RPMI8226 (cell line): Measurements from ENCODE around the gene LMNTD2.

Experiments
- DNase-seq: peaks from one replicate; pipeline ENCODE4 v3.0.0-alpha.2; 2015

The LMNTD2 gene

GRCh38 chr11:560305-561147 lies at the start of gene LMNTD2, which contains the start of gene RASSF7:
Gene LMNTD2 (minus strand): TSS chr11:560738. CDS start chr11:560716, 22 bp downstream.
Gene RASSF7 (plus strand): TSS chr11:560970. CDS start chr11:561769, 799 bp downstream.
- DNase-seq = peak; percentile 93

- DNase-seq = no peak
These were observed 48.8 kb upstream of the LMNTD2 start for GRCh38 chr11:609341-609811.

- DNase-seq = no peak
These were observed 48.3 kb upstream of the LMNTD2 start for GRCh38 chr11:608791-609251.

- no peak for DNase-seq
These were observed 47.6 kb upstream of the LMNTD2 start for GRCh38 chr11:607971-608659.

GRCh38 chr11:607020-607780 lies 46.7 kb upstream of the LMNTD2 start:
- no peak for DNase-seq

GRCh38 chr11:606245-606644 lies 45.7 kb upstream of the LMNTD2 start:
- no peak for DNase-seq

- DNase-seq = no peak
These were observed 45.0 kb upstream of the LMNTD2 start for GRCh38 chr11:605286-606129.

- no peak for DNase-seq
These were observed 42.6 kb upstream of the LMNTD2 start for GRCh38 chr11:603154-603553.

- DNase-seq = no peak
These were observed 41.2 kb upstream of the LMNTD2 start for GRCh38 chr11:601573-602245.

GRCh38 chr11:598005-598680 lies 37.6 kb upstream of the LMNTD2 start:
- DNase-seq = no peak

- DNase-seq = no peak
These were observed 36.7 kb upstream of the LMNTD2 start for GRCh38 chr11:597166-597725.

- DNase-seq = no peak
These were observed 35.8 kb upstream of the LMNTD2 start for GRCh38 chr11:596374-596773.

GRCh38 chr11:595400-595799 lies 34.9 kb upstream of the LMNTD2 start:
- DNase-seq = no peak

- no peak for DNase-seq
These were observed 32.8 kb upstream of the LMNTD2 start for GRCh38 chr11:593347-593746.

- no peak for DNase-seq
These were observed 32.4 kb upstream of the LMNTD2 start for GRCh38 chr11:592918-593317.

GRCh38 chr11:592501-592900 lies 32.0 kb upstream of the LMNTD2 start:
- DNase-seq = no peak

- DNase-seq = no peak
These were observed 30.5 kb upstream of the LMNTD2 start for GRCh38 chr11:590997-591396.

GRCh38 chr11:589798-590197 lies 29.3 kb upstream of the LMNTD2 start:
- DNase-seq = no peak

GRCh38 chr11:587978-588380 lies 27.4 kb upstream of the LMNTD2 start:
- no peak for DNase-seq

GRCh38 chr11:587546-587945 lies 27.0 kb upstream of the LMNTD2 start:
- no peak for DNase-seq
